ENCODE data around the gene THSD4. TPM values are rescaled to one million over a fixed set of nuclear protein-coding genes. Genes with fewer than 3 reads are reported as not detected.
A peak's percentile ranks its signal among the peaks of the same experiment; 100 is the strongest.

THSD4 gene
- polyA plus RNA-seq, 1 experiment = 18.8 TPM

- Histone ChIP-seq H3K36me3 (ENCODE audit: control insufficient read depth, insufficient read depth, low read length) (0 out of 2 replicates have a peak, but pooled peaks cover 1% of the 10 kb centered on the region), H3K4me3 (ENCODE audit: low read depth, low read length) (no peak overlapping the region), H3K27me3 (ENCODE audit: control insufficient read depth, insufficient read depth, low read length) (no peaks in the 10 kb centered on the region)
- ChIA-PET CTCF (interaction anchor here (1.4 kb wide), 1 partner anchor 12 kb away, joined by 3 read pairs; no protein-coding TSS in a partner anchor), POLR2A (no interaction called here)
- no peak for TF ChIP-seq CTCF (IDR thresholded peaks at IDR 0.05; ENCODE audit: insufficient read depth, low read depth, low read length)
- DNase-seq (ENCODE audit: low read depth) = no peak
These were observed 110.6 kb downstream of the THSD4 start for GRCh38 chr15:71225851-71226250.

- ChIA-PET POLR2A (no interaction called here), CTCF (interaction anchor here (0.7 to 1.4 kb wide), 3 partner anchors 13 to 1462 kb away, joined by 3 read pairs; no protein-coding TSS in a partner anchor)
- DNase-seq (ENCODE audit: low read depth) = no peak
- Histone ChIP-seq H3K27me3 (ENCODE audit: control insufficient read depth, insufficient read depth, low read length) (no peaks in the 10 kb centered on the region), H3K36me3 (ENCODE audit: control insufficient read depth, insufficient read depth, low read length) (peaks cover 1% of the 10 kb centered on the region; the same call in 1 of the 2 replicates), H3K4me3 (ENCODE audit: low read depth, low read length) (no peak overlapping the region)
- 0 out of 2 replicates have a peak, but pooled peaks have one; percentile 19 for TF ChIP-seq CTCF (IDR thresholded peaks at IDR 0.05; ENCODE audit: insufficient read depth, low read depth, low read length)
These were observed 111.5 kb downstream of the THSD4 start for GRCh38 chr15:71226536-71227455.

- DNase-seq (ENCODE audit: low read depth) = no peak
- ChIA-PET POLR2A (no interaction called here), CTCF (interaction anchor here (0.8 to 1.8 kb wide), 3 partner anchors 8 to 116 kb away, joined by 3 to 5 read pairs (median 3); no protein-coding TSS in a partner anchor)
- Histone ChIP-seq H3K27me3 (ENCODE audit: control insufficient read depth, insufficient read depth, low read length) (no peaks in the 10 kb centered on the region), H3K36me3 (ENCODE audit: control insufficient read depth, insufficient read depth, low read length) (peaks cover 3% of the 10 kb centered on the region), H3K4me3 (ENCODE audit: low read depth, low read length) (no peak overlapping the region)
- no peak for TF ChIP-seq CTCF (IDR thresholded peaks at IDR 0.05; ENCODE audit: insufficient read depth, low read depth, low read length)
These were observed 113.1 kb downstream of the THSD4 start for GRCh38 chr15:71228403-71228802.

DNA sequence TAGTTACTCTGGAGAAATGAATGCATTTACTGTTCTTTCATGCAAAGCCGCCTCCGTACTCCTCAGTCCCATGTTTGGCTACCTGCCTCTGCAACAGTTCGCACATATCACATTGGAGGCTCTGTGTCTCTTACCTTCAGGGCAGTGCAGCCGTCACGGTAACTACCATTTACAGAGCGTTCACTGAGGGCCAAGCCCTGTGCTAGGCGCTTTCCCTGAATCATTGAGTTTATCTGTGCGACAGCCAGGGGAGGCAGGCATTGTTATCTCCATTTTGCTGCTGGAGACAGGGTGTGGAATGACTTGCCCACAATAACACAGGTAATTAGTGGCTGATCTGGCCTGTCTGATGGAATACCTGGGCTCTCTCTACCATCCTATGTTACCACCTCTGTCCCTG lies 115.0 kb downstream of the THSD4 start:
- CTCF ChIA-PET = no interaction called here
- Histone ChIP-seq H3K36me3 (ENCODE audit: control insufficient read depth, insufficient read depth, low read length) (peaks cover 3% of the 10 kb centered on the region), H3K27me3 (ENCODE audit: control insufficient read depth, insufficient read depth, low read length) (no peaks in the 10 kb centered on the region), H3K4me3 (ENCODE audit: low read depth, low read length) (no peak overlapping the region)
- TF ChIP-seq CTCF (IDR thresholded peaks at IDR 0.05; ENCODE audit: insufficient read depth, low read depth, low read length) = no peak
- no peak for DNase-seq (ENCODE audit: low read depth)
- POLR2A ChIA-PET = no interaction called here

GRCh38 chr15:71231758-71232157 lies 116.5 kb downstream of the THSD4 start:
- Histone ChIP-seq H3K4me3 (ENCODE audit: low read depth, low read length) (no peak overlapping the region), H3K36me3 (ENCODE audit: control insufficient read depth, insufficient read depth, low read length) (peaks cover 3% of the 10 kb centered on the region), H3K27me3 (ENCODE audit: control insufficient read depth, insufficient read depth, low read length) (no peaks in the 10 kb centered on the region)
- CTCF ChIA-PET = interaction anchor here (1.6 kb wide), 1 partner anchor 11 kb away, joined by 4 read pairs; no protein-coding TSS in a partner anchor
- DNase-seq (ENCODE audit: low read depth) = no peak
- POLR2A ChIA-PET = no interaction called here
- TF ChIP-seq CTCF (IDR thresholded peaks at IDR 0.05; ENCODE audit: insufficient read depth, low read depth, low read length) = no peak

All from BJ (cell line).